Measurements from ENCODE around the gene SLC10A3.
A peak's percentile ranks its signal among the peaks of the same experiment; 100 is the strongest.

SLC10A3 gene

DNA sequence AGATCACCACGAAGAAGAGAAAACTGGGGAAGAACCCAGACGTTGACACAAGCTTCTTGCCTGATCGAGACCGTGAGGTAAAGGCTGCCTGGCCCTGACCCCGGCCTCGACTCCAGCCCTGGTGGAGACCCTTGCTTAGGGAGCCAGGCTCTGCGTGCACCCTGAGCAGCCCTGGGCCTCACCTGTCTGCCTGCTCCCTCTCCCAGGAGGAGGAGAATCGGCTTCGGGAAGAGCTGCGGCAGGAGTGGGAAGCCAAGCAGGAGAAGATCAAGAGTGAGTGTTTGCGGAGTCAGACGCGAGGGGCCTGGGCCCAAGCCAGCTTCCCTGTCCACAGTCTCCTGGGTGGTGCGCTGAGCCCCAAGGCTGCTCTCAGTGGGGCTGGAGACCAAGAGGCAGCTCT is 41.9 kb downstream of the SLC10A3 start:
- ChIA-PET POLR2A (interaction anchor here (0.6 to 1.0 kb wide), 2 partner anchors 10 to 729 kb away, joined by 3 to 5 read pairs; partner anchors contain the start of gene PLXNA3), CTCF (no interaction called here)
- peaks cover 0 to 7% (median 0%) of the 10 kb centered on the region in 5 experiments for H3K27me3 ChIP-seq (replicated peaks in 2 of 5; ENCODE audit: control insufficient read depth in 4 of 5, insufficient read depth in 5 of 5, low read length in 4 of 5)
- no peak for DNase-seq
- H3K9me3 ChIP-seq (ENCODE audit: control extremely low read depth in 1 of 5, control insufficient read depth in 4 of 5, insufficient read depth in 2 of 5, low read depth in 1 of 5, low read length in 4 of 5): no peaks in the 10 kb centered on the region
- peaks cover 0 to 11% (median 9%) of the 10 kb centered on the region in 4 experiments for H3K4me1 ChIP-seq (ENCODE audit: control extremely low read depth in 1 of 4, control insufficient read depth in 4 of 4, insufficient read depth in 4 of 4, low read length in 3 of 4)
- WGBS (ENCODE audit: insufficient coverage): 98% methylated on average over 9 of the region's 14 CpGs
- no peak overlapping the region for H3K4me3 ChIP-seq (ENCODE audit: control insufficient read depth in 1 of 7, extremely low read depth in 1 of 7, insufficient read depth in 4 of 7, low read depth in 2 of 7, low read length in 6 of 7)
- H3K27ac ChIP-seq (ENCODE audit: insufficient read depth in 1 of 2, low read depth in 1 of 2, low read length in 2 of 2, poor library complexity in 1 of 2, severe bottlenecking in 2 of 2): no peak overlapping the region
- peaks cover 0 to 39% (median 10%) of the 10 kb centered on the region in 4 experiments for H3K36me3 ChIP-seq (ENCODE audit: control insufficient read depth in 4 of 4, insufficient read depth in 4 of 4, low read length in 3 of 4)

GRCh38 chrX:154446430-154446829 is 44.0 kb downstream of the SLC10A3 start:
- WGBS (ENCODE audit: insufficient coverage): 92% methylated on average over 12 of the region's 12 CpGs
- Histone ChIP-seq H3K4me3 (ENCODE audit: control insufficient read depth in 1 of 7, extremely low read depth in 1 of 7, insufficient read depth in 4 of 7, low read depth in 2 of 7, low read length in 6 of 7) (no peak overlapping the region), H3K9me3 (ENCODE audit: control extremely low read depth in 1 of 5, control insufficient read depth in 4 of 5, insufficient read depth in 2 of 5, low read depth in 1 of 5, low read length in 4 of 5) (no peaks in the 10 kb centered on the region), H3K27ac (ENCODE audit: insufficient read depth in 1 of 2, low read depth in 1 of 2, low read length in 2 of 2, poor library complexity in 1 of 2, severe bottlenecking in 2 of 2) (no peak overlapping the region), H3K36me3 (ENCODE audit: control insufficient read depth in 4 of 4, insufficient read depth in 4 of 4, low read length in 3 of 4) (peaks cover 3 to 47% (median 16%) of the 10 kb centered on the region in 4 experiments), H3K4me1 (ENCODE audit: control extremely low read depth in 1 of 4, control insufficient read depth in 4 of 4, insufficient read depth in 4 of 4, low read length in 3 of 4) (peaks cover 0 to 15% (median 12%) of the 10 kb centered on the region in 4 experiments), H3K27me3 (replicated peaks in 2 of 5; ENCODE audit: control insufficient read depth in 4 of 5, insufficient read depth in 5 of 5, low read length in 4 of 5) (peaks cover 0 to 5% (median 0%) of the 10 kb centered on the region in 5 experiments)
- ChIA-PET CTCF (interaction anchor here (1.0 kb wide), 1 partner anchor 36 kb away, joined by 3 read pairs; no protein-coding TSS in a partner anchor), POLR2A (interaction anchor here (1.3 kb wide), 1 partner anchor 37 kb away, joined by 5 read pairs; the partner anchor contains the start of gene DNASE1L1)
- DNase-seq: no peak

- CTCF ChIA-PET: interaction anchor here (1.0 kb wide), 2 partner anchors 11 to 36 kb away, joined by 3 read pairs; no protein-coding TSS in a partner anchor
Observed at GRCh38 chrX:154445776-154446175, 44.7 kb downstream of the SLC10A3 start.

GRCh38 chrX:154444755-154445246 is 45.6 kb downstream of the SLC10A3 start:
- H3K4me1 ChIP-seq (ENCODE audit: control extremely low read depth in 1 of 4, control insufficient read depth in 4 of 4, insufficient read depth in 4 of 4, low read length in 3 of 4): peaks cover 0 to 15% (median 12%) of the 10 kb centered on the region in 4 experiments
- H3K27me3 ChIP-seq (replicated peaks in 2 of 5; ENCODE audit: control insufficient read depth in 4 of 5, insufficient read depth in 5 of 5, low read length in 4 of 5): peaks cover 0 to 5% (median 0%) of the 10 kb centered on the region in 5 experiments
- ChIA-PET CTCF (no interaction called here), POLR2A (no interaction called here)
- no peaks in the 10 kb centered on the region for H3K9me3 ChIP-seq (ENCODE audit: control extremely low read depth in 1 of 5, control insufficient read depth in 4 of 5, insufficient read depth in 2 of 5, low read depth in 1 of 5, low read length in 4 of 5)
- peak overlapping the region in 4 of 7 experiments; percentile 29 to 70 (median 62) for H3K4me3 ChIP-seq (ENCODE audit: control insufficient read depth in 1 of 7, extremely low read depth in 1 of 7, insufficient read depth in 4 of 7, low read depth in 2 of 7, low read length in 6 of 7)
- H3K27ac ChIP-seq (ENCODE audit: insufficient read depth in 1 of 2, low read depth in 1 of 2, low read length in 2 of 2, poor library complexity in 1 of 2, severe bottlenecking in 2 of 2): no peak overlapping the region
- H3K36me3 ChIP-seq (ENCODE audit: control insufficient read depth in 4 of 4, insufficient read depth in 4 of 4, low read length in 3 of 4): peaks cover 3 to 49% (median 20%) of the 10 kb centered on the region in 4 experiments
- no peak for DNase-seq
- 92% methylated on average over 11 of the region's 13 CpGs for WGBS (ENCODE audit: insufficient coverage)

More at GRCh38 chrX:154445776-154446175, 44.7 kb downstream of the SLC10A3 start:
- no peak for DNase-seq
- peaks cover 0 to 15% (median 12%) of the 10 kb centered on the region in 4 experiments for H3K4me1 ChIP-seq (ENCODE audit: control extremely low read depth in 1 of 4, control insufficient read depth in 4 of 4, insufficient read depth in 4 of 4, low read length in 3 of 4)
- H3K27ac ChIP-seq (ENCODE audit: insufficient read depth in 1 of 2, low read depth in 1 of 2, low read length in 2 of 2, poor library complexity in 1 of 2, severe bottlenecking in 2 of 2): no peak overlapping the region
- no peaks in the 10 kb centered on the region for H3K9me3 ChIP-seq (ENCODE audit: control extremely low read depth in 1 of 5, control insufficient read depth in 4 of 5, insufficient read depth in 2 of 5, low read depth in 1 of 5, low read length in 4 of 5)
- H3K27me3 ChIP-seq (replicated peaks in 2 of 5; ENCODE audit: control insufficient read depth in 4 of 5, insufficient read depth in 5 of 5, low read length in 4 of 5): peaks cover 0 to 5% (median 0%) of the 10 kb centered on the region in 5 experiments
- peaks cover 3 to 50% (median 20%) of the 10 kb centered on the region in 4 experiments for H3K36me3 ChIP-seq (ENCODE audit: control insufficient read depth in 4 of 4, insufficient read depth in 4 of 4, low read length in 3 of 4)
- WGBS (ENCODE audit: insufficient coverage): 96% methylated on average over 16 of the region's 16 CpGs
- POLR2A ChIA-PET: interaction anchor here (1.3 kb wide), 1 partner anchor 37 kb away, joined by 5 read pairs; the partner anchor contains the start of gene DNASE1L1
- no peak overlapping the region for H3K4me3 ChIP-seq (ENCODE audit: control insufficient read depth in 1 of 7, extremely low read depth in 1 of 7, insufficient read depth in 4 of 7, low read depth in 2 of 7, low read length in 6 of 7)

- Histone ChIP-seq H3K9me3 (ENCODE audit: control extremely low read depth in 1 of 5, control insufficient read depth in 4 of 5, insufficient read depth in 2 of 5, low read depth in 1 of 5, low read length in 4 of 5) (no peaks in the 10 kb centered on the region), H3K4me1 (ENCODE audit: control extremely low read depth in 1 of 4, control insufficient read depth in 4 of 4, insufficient read depth in 4 of 4, low read length in 3 of 4) (peaks cover 0 to 15% (median 12%) of the 10 kb centered on the region in 4 experiments), H3K27ac (ENCODE audit: insufficient read depth in 1 of 2, low read depth in 1 of 2, low read length in 2 of 2, poor library complexity in 1 of 2, severe bottlenecking in 2 of 2) (no peak within 1 kb of the TSS), H3K4me3 (ENCODE audit: control insufficient read depth in 1 of 7, extremely low read depth in 1 of 7, insufficient read depth in 4 of 7, low read depth in 2 of 7, low read length in 6 of 7) (peak within 1 kb of the TSS in 6 of 7 experiments; percentile 15 to 70 (median 44)), H3K27me3 (replicated peaks in 2 of 5; ENCODE audit: control insufficient read depth in 4 of 5, insufficient read depth in 5 of 5, low read length in 4 of 5) (peaks cover 0 to 5% (median 0%) of the 10 kb centered on the region in 5 experiments), H3K36me3 (ENCODE audit: control insufficient read depth in 4 of 4, insufficient read depth in 4 of 4, low read length in 3 of 4) (peaks cover 3 to 44% (median 19%) of the 10 kb centered on the region in 4 experiments)
- peak; percentile 42 to 68 (median 52) for DNase-seq
- CTCF ChIA-PET: interaction anchor here (1.3 kb wide), 1 partner anchor 71 kb away, joined by 3 read pairs; no protein-coding TSS in a partner anchor
- 27% methylated on average over 85 of the region's 94 CpGs for WGBS (ENCODE audit: insufficient coverage)
- POLR2A ChIA-PET: no interaction called here
Observed at GRCh38 chrX:154443992-154444754, 46.3 kb downstream of the SLC10A3 start, which contains the start of gene FAM50A. FAM50A (plus strand) TSS chrX:154444141; CDS start chrX:154444236, 95 bp downstream.

GRCh38 chrX:154443479-154443910 is 46.9 kb downstream of the SLC10A3 start:
- Histone ChIP-seq H3K36me3 (ENCODE audit: control insufficient read depth in 4 of 4, insufficient read depth in 4 of 4, low read length in 3 of 4) (peaks cover 3 to 41% (median 22%) of the 10 kb centered on the region in 4 experiments), H3K4me3 (ENCODE audit: control insufficient read depth in 1 of 7, extremely low read depth in 1 of 7, insufficient read depth in 4 of 7, low read depth in 2 of 7, low read length in 6 of 7) (peak overlapping the region in 5 of 7 experiments; percentile 15 to 61 (median 30)), H3K27ac (ENCODE audit: insufficient read depth in 1 of 2, low read depth in 1 of 2, low read length in 2 of 2, poor library complexity in 1 of 2, severe bottlenecking in 2 of 2) (no peak overlapping the region), H3K27me3 (replicated peaks in 2 of 5; ENCODE audit: control insufficient read depth in 4 of 5, insufficient read depth in 5 of 5, low read length in 4 of 5) (peaks cover 0 to 5% (median 0%) of the 10 kb centered on the region in 5 experiments), H3K9me3 (ENCODE audit: control extremely low read depth in 1 of 5, control insufficient read depth in 4 of 5, insufficient read depth in 2 of 5, low read depth in 1 of 5, low read length in 4 of 5) (no peaks in the 10 kb centered on the region), H3K4me1 (ENCODE audit: control extremely low read depth in 1 of 4, control insufficient read depth in 4 of 4, insufficient read depth in 4 of 4, low read length in 3 of 4) (peaks cover 0 to 15% (median 12%) of the 10 kb centered on the region in 4 experiments)
- 33% methylated on average over 8 of the region's 10 CpGs for WGBS (ENCODE audit: insufficient coverage)
- DNase-seq: peak in 1 of 3 donors; percentile 30
- ChIA-PET POLR2A (no interaction called here), CTCF (interaction anchor here (1.3 kb wide), 1 partner anchor 70 kb away, joined by 3 read pairs; no protein-coding TSS in a partner anchor)
